Measurements from ENCODE around the gene BAAT.

Gene BAAT

GRCh38 chr9:101362450-101362849 is 22.4 kb downstream of the BAAT start:
- WGBS, 2 experiments (ENCODE audit: insufficient coverage in 2 of 2): 84 to 94% methylated on average over 3 to 5 of the region's 5 CpGs
- no peaks in the 10 kb centered on the region for H3K36me3 ChIP-seq (ENCODE audit: control insufficient read depth, insufficient read depth, low read length)
- no peaks in the 10 kb centered on the region for H3K9me3 ChIP-seq (ENCODE audit: control insufficient read depth, low read length)
- no peak overlapping the region for H3K27ac ChIP-seq (ENCODE audit: low read depth, low read length, severe bottlenecking)
- H3K4me3 ChIP-seq (ENCODE audit: extremely low read depth, insufficient read depth, low read length, poor library complexity, severe bottlenecking): no peak overlapping the region
- no peaks in the 10 kb centered on the region for H3K4me1 ChIP-seq (ENCODE audit: control insufficient read depth, insufficient read depth, low read length, poor library complexity, severe bottlenecking)

GRCh38 chr9:101360647-101361046 is 24.2 kb downstream of the BAAT start:
- no peaks in the 10 kb centered on the region for H3K9me3 ChIP-seq (ENCODE audit: control insufficient read depth, low read length)
- no peak overlapping the region for H3K27ac ChIP-seq (ENCODE audit: low read depth, low read length, severe bottlenecking)
- H3K36me3 ChIP-seq (ENCODE audit: control insufficient read depth, insufficient read depth, low read length): no peaks in the 10 kb centered on the region
- no peak overlapping the region for H3K4me3 ChIP-seq (ENCODE audit: extremely low read depth, insufficient read depth, low read length, poor library complexity, severe bottlenecking)
- H3K4me1 ChIP-seq (ENCODE audit: control insufficient read depth, insufficient read depth, low read length, poor library complexity, severe bottlenecking): no peaks in the 10 kb centered on the region

- H3K27ac ChIP-seq (ENCODE audit: low read depth, low read length, severe bottlenecking): no peak overlapping the region
- WGBS, 2 experiments (ENCODE audit: insufficient coverage in 2 of 2): no CpG with 5 or more reads among the region's 1 CpG
- H3K4me3 ChIP-seq (ENCODE audit: extremely low read depth, insufficient read depth, low read length, poor library complexity, severe bottlenecking): no peak overlapping the region
- H3K36me3 ChIP-seq (ENCODE audit: control insufficient read depth, insufficient read depth, low read length): no peaks in the 10 kb centered on the region
- H3K4me1 ChIP-seq (ENCODE audit: control insufficient read depth, insufficient read depth, low read length, poor library complexity, severe bottlenecking): no peaks in the 10 kb centered on the region
- no peaks in the 10 kb centered on the region for H3K9me3 ChIP-seq (ENCODE audit: control insufficient read depth, low read length)
These were observed 25.1 kb downstream of the BAAT start for GRCh38 chr9:101359679-101360078.

- 0% methylated on average over 1 of the region's 1 CpG for whole genome bisulfite sequencing, 2 experiments (ENCODE audit: insufficient coverage in 2 of 2)
These were observed 28.2 kb downstream of the BAAT start for GRCh38 chr9:101356619-101357018.

GRCh38 chr9:101354765-101355708 is 29.8 kb downstream of the BAAT start:
- no peak overlapping the region for H3K4me3 ChIP-seq (ENCODE audit: extremely low read depth, insufficient read depth, low read length, poor library complexity, severe bottlenecking)
- H3K4me1 ChIP-seq (ENCODE audit: control insufficient read depth, insufficient read depth, low read length, poor library complexity, severe bottlenecking): no peaks in the 10 kb centered on the region
- no peak overlapping the region for H3K27ac ChIP-seq (ENCODE audit: low read depth, low read length, severe bottlenecking)
- H3K9me3 ChIP-seq (ENCODE audit: control insufficient read depth, low read length): no peaks in the 10 kb centered on the region
- no peaks in the 10 kb centered on the region for H3K36me3 ChIP-seq (ENCODE audit: control insufficient read depth, insufficient read depth, low read length)
- WGBS, 2 experiments (ENCODE audit: insufficient coverage in 2 of 2): 91 to 95% methylated on average over 4 to 6 of the region's 7 CpGs

More at GRCh38 chr9:101356619-101357018, 28.2 kb downstream of the BAAT start:
- no peaks in the 10 kb centered on the region for H3K36me3 ChIP-seq (ENCODE audit: control insufficient read depth, insufficient read depth, low read length)
- H3K4me1 ChIP-seq (ENCODE audit: control insufficient read depth, insufficient read depth, low read length, poor library complexity, severe bottlenecking): no peaks in the 10 kb centered on the region
- H3K4me3 ChIP-seq (ENCODE audit: extremely low read depth, insufficient read depth, low read length, poor library complexity, severe bottlenecking): no peak overlapping the region
- H3K9me3 ChIP-seq (ENCODE audit: control insufficient read depth, low read length): no peaks in the 10 kb centered on the region
- no peak overlapping the region for H3K27ac ChIP-seq (ENCODE audit: low read depth, low read length, severe bottlenecking)

GRCh38 chr9:101354143-101354764 is 30.6 kb downstream of the BAAT start:
- Histone ChIP-seq H3K9me3 (ENCODE audit: control insufficient read depth, low read length) (no peaks in the 10 kb centered on the region), H3K4me1 (ENCODE audit: control insufficient read depth, insufficient read depth, low read length, poor library complexity, severe bottlenecking) (no peaks in the 10 kb centered on the region), H3K4me3 (ENCODE audit: extremely low read depth, insufficient read depth, low read length, poor library complexity, severe bottlenecking) (no peak overlapping the region), H3K27ac (ENCODE audit: low read depth, low read length, severe bottlenecking) (no peak overlapping the region), H3K36me3 (ENCODE audit: control insufficient read depth, insufficient read depth, low read length) (no peaks in the 10 kb centered on the region)
- WGBS, 2 experiments (ENCODE audit: insufficient coverage in 2 of 2): 82 to 100% methylated on average over 2 of the region's 5 CpGs

GRCh38 chr9:101353683-101354082 is 31.1 kb downstream of the BAAT start:
- WGBS, 2 experiments (ENCODE audit: insufficient coverage in 2 of 2): 85 to 100% methylated on average over 2 of the region's 2 CpGs
- Histone ChIP-seq H3K4me1 (ENCODE audit: control insufficient read depth, insufficient read depth, low read length, poor library complexity, severe bottlenecking) (no peaks in the 10 kb centered on the region), H3K9me3 (ENCODE audit: control insufficient read depth, low read length) (no peaks in the 10 kb centered on the region), H3K27ac (ENCODE audit: low read depth, low read length, severe bottlenecking) (no peak overlapping the region), H3K4me3 (ENCODE audit: extremely low read depth, insufficient read depth, low read length, poor library complexity, severe bottlenecking) (no peak overlapping the region), H3K36me3 (ENCODE audit: control insufficient read depth, insufficient read depth, low read length) (no peaks in the 10 kb centered on the region)

GRCh38 chr9:101352892-101353463 is 31.8 kb downstream of the BAAT start:
- no peak overlapping the region for H3K4me3 ChIP-seq (ENCODE audit: extremely low read depth, insufficient read depth, low read length, poor library complexity, severe bottlenecking)
- no peak overlapping the region for H3K27ac ChIP-seq (ENCODE audit: low read depth, low read length, severe bottlenecking)
- no peaks in the 10 kb centered on the region for H3K36me3 ChIP-seq (ENCODE audit: control insufficient read depth, insufficient read depth, low read length)
- WGBS, 2 experiments (ENCODE audit: insufficient coverage in 2 of 2): 89 to 94% methylated on average over 4 to 5 of the region's 6 CpGs
- no peaks in the 10 kb centered on the region for H3K9me3 ChIP-seq (ENCODE audit: control insufficient read depth, low read length)
- no peaks in the 10 kb centered on the region for H3K4me1 ChIP-seq (ENCODE audit: control insufficient read depth, insufficient read depth, low read length, poor library complexity, severe bottlenecking)

- no CpG with 5 or more reads among the region's 1 CpG for WGBS, 2 experiments (ENCODE audit: insufficient coverage in 2 of 2)
These were observed 34.5 kb downstream of the BAAT start for GRCh38 chr9:101350285-101350684.

GRCh38 chr9:101342595-101342994 is 42.2 kb downstream of the BAAT start:
- 100% methylated on average over 1 of the region's 1 CpG; no CpG with 5 or more reads in 1 of the 2 experiments for WGBS, 2 experiments (ENCODE audit: insufficient coverage in 2 of 2)
- Histone ChIP-seq H3K27ac (ENCODE audit: low read depth, low read length, severe bottlenecking) (no peak overlapping the region), H3K36me3 (ENCODE audit: control insufficient read depth, insufficient read depth, low read length) (no peaks in the 10 kb centered on the region), H3K9me3 (ENCODE audit: control insufficient read depth, low read length) (no peaks in the 10 kb centered on the region), H3K4me1 (ENCODE audit: control insufficient read depth, insufficient read depth, low read length, poor library complexity, severe bottlenecking) (no peaks in the 10 kb centered on the region), H3K4me3 (ENCODE audit: extremely low read depth, insufficient read depth, low read length, poor library complexity, severe bottlenecking) (no peak overlapping the region)

More at GRCh38 chr9:101350285-101350684, 34.5 kb downstream of the BAAT start:
- Histone ChIP-seq H3K36me3 (ENCODE audit: control insufficient read depth, insufficient read depth, low read length) (no peaks in the 10 kb centered on the region), H3K9me3 (ENCODE audit: control insufficient read depth, low read length) (no peaks in the 10 kb centered on the region), H3K4me1 (ENCODE audit: control insufficient read depth, insufficient read depth, low read length, poor library complexity, severe bottlenecking) (no peaks in the 10 kb centered on the region), H3K4me3 (ENCODE audit: extremely low read depth, insufficient read depth, low read length, poor library complexity, severe bottlenecking) (no peak overlapping the region), H3K27ac (ENCODE audit: low read depth, low read length, severe bottlenecking) (no peak overlapping the region)

- H3K27ac ChIP-seq (ENCODE audit: low read depth, low read length, severe bottlenecking): no peak overlapping the region
- no peaks in the 10 kb centered on the region for H3K9me3 ChIP-seq (ENCODE audit: control insufficient read depth, low read length)
- no peaks in the 10 kb centered on the region for H3K4me1 ChIP-seq (ENCODE audit: control insufficient read depth, insufficient read depth, low read length, poor library complexity, severe bottlenecking)
- H3K36me3 ChIP-seq (ENCODE audit: control insufficient read depth, insufficient read depth, low read length): no peaks in the 10 kb centered on the region
- H3K4me3 ChIP-seq (ENCODE audit: extremely low read depth, insufficient read depth, low read length, poor library complexity, severe bottlenecking): no peak overlapping the region
These were observed 42.8 kb downstream of the BAAT start for GRCh38 chr9:101341958-101342357.

Data from mesodermal cell (in vitro differentiated cells).